Measurements from ENCODE around the gene LIN37.

Gene LIN37

GRCh38 chr19:35780058-35780457 lies 31.7 kb downstream of the LIN37 start:
- no CpG with 5 or more reads among the region's 16 CpGs for WGBS (ENCODE audit: extremely low coverage, insufficient coverage, insufficient read length)
- Histone ChIP-seq H3K4me3 (ENCODE audit: low read depth, low read length) (no peak overlapping the region), H3K36me3 (ENCODE audit: control insufficient read depth in 1 of 2, insufficient read depth in 2 of 2, low read length in 2 of 2) (peaks cover 10 to 13% of the 10 kb centered on the region in 2 experiments), H3K27me3 (ENCODE audit: insufficient read depth, low read length) (no peaks in the 10 kb centered on the region), H3K27ac (ENCODE audit: low read depth, low read length) (no peak overlapping the region), H3K9ac (ENCODE audit: low read length) (no peak overlapping the region), H3K4me2 (ENCODE audit: low read length) (no peak overlapping the region), H2BK12ac (ENCODE audit: low read length) (no peak overlapping the region), H3K4me1 (ENCODE audit: control insufficient read depth in 1 of 2, insufficient read depth in 2 of 2, low read length in 2 of 2) (peaks cover 6 to 17% of the 10 kb centered on the region in 2 experiments), H2AFZ (ENCODE audit: insufficient read depth, low read length, poor library complexity) (no peak overlapping the region), H3K14ac (ENCODE audit: low read length) (no peak overlapping the region), H4K8ac (ENCODE audit: low read depth, low read length) (no peak overlapping the region), H2BK5ac (ENCODE audit: low read depth, low read length, poor library complexity) (no peak overlapping the region), H4K12ac (ENCODE audit: low read depth, low read length) (no peak overlapping the region), H4K91ac (ENCODE audit: low read depth, low read length) (no peak overlapping the region), H3K23ac (ENCODE audit: low read length) (no peak overlapping the region), H3K9me3 (ENCODE audit: insufficient read depth, low read depth, low read length) (peaks cover 3% of the 10 kb centered on the region), H3K79me1 (ENCODE audit: low read length) (peaks cover 3% of the 10 kb centered on the region), H2BK120ac (ENCODE audit: insufficient read depth, low read length, poor library complexity) (no peak overlapping the region), H2AK5ac (ENCODE audit: low read length) (no peak overlapping the region), H3K18ac (ENCODE audit: low read length) (no peak overlapping the region), H3K4ac (ENCODE audit: low read depth, low read length) (no peak overlapping the region), H3K79me2 (ENCODE audit: control insufficient read depth, insufficient read depth, low read length, poor library complexity) (no peaks in the 10 kb centered on the region)
- no peak for DNase-seq

DNA sequence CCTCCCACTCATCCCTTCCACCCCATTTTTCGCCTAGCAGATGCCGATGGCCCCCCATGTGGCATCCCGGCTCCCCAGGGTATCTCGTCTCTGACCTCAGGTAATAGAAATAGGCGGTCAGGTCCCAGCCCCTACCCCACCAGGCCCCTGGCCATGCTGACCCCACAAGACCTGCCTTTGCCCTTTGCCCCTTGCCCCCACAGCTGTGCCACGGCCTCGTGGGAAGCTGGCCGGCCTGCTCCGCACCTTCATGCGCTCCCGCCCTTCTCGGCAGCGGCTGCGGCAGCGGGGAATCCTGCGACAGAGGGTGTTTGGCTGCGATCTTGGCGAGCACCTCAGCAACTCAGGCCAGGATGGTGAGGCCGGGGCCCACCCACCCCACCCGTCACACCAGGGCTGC lies 32.3 kb downstream of the LIN37 start:
- Histone ChIP-seq H3K4me3 (ENCODE audit: low read depth, low read length) (no peak overlapping the region), H3K18ac (ENCODE audit: low read length) (no peak overlapping the region), H2AFZ (ENCODE audit: insufficient read depth, low read length, poor library complexity) (no peak overlapping the region), H3K4ac (ENCODE audit: low read depth, low read length) (no peak overlapping the region), H3K79me2 (ENCODE audit: control insufficient read depth, insufficient read depth, low read length, poor library complexity) (no peaks in the 10 kb centered on the region), H3K23ac (ENCODE audit: low read length) (no peak overlapping the region), H4K91ac (ENCODE audit: low read depth, low read length) (no peak overlapping the region), H4K12ac (ENCODE audit: low read depth, low read length) (no peak overlapping the region), H3K9ac (ENCODE audit: low read length) (no peak overlapping the region), H3K27me3 (ENCODE audit: insufficient read depth, low read length) (no peaks in the 10 kb centered on the region), H4K8ac (ENCODE audit: low read depth, low read length) (no peak overlapping the region), H2AK5ac (ENCODE audit: low read length) (no peak overlapping the region), H3K14ac (ENCODE audit: low read length) (no peak overlapping the region), H3K4me2 (ENCODE audit: low read length) (no peak overlapping the region), H3K79me1 (ENCODE audit: low read length) (peaks cover under 1% of the 10 kb centered on the region), H3K9me3 (ENCODE audit: insufficient read depth, low read depth, low read length) (peaks cover 3% of the 10 kb centered on the region), H2BK5ac (ENCODE audit: low read depth, low read length, poor library complexity) (no peak overlapping the region), H3K36me3 (ENCODE audit: control insufficient read depth in 1 of 2, insufficient read depth in 2 of 2, low read length in 2 of 2) (peaks cover 13 to 14% of the 10 kb centered on the region in 2 experiments), H2BK120ac (ENCODE audit: insufficient read depth, low read length, poor library complexity) (no peak overlapping the region), H2BK12ac (ENCODE audit: low read length) (no peak overlapping the region), H3K4me1 (ENCODE audit: control insufficient read depth in 1 of 2, insufficient read depth in 2 of 2, low read length in 2 of 2) (peaks cover 6 to 17% of the 10 kb centered on the region in 2 experiments), H3K27ac (ENCODE audit: low read depth, low read length) (no peak overlapping the region)
- WGBS (ENCODE audit: extremely low coverage, insufficient coverage, insufficient read length), result no CpG with 5 or more reads among the region's 20 CpGs
- DNase-seq, result no peak

- H3K14ac ChIP-seq (ENCODE audit: low read length), result no peak overlapping the region
- no peak overlapping the region for H4K91ac ChIP-seq (ENCODE audit: low read depth, low read length)
- no peak overlapping the region for H2AK5ac ChIP-seq (ENCODE audit: low read length)
- peaks cover 13 to 14% of the 10 kb centered on the region in 2 experiments for H3K36me3 ChIP-seq (ENCODE audit: control insufficient read depth in 1 of 2, insufficient read depth in 2 of 2, low read length in 2 of 2)
- H2AFZ ChIP-seq (ENCODE audit: insufficient read depth, low read length, poor library complexity), result no peak overlapping the region
- H2BK120ac ChIP-seq (ENCODE audit: insufficient read depth, low read length, poor library complexity), result no peak overlapping the region
- no peak overlapping the region for H3K4me2 ChIP-seq (ENCODE audit: low read length)
- no peak overlapping the region for H4K12ac ChIP-seq (ENCODE audit: low read depth, low read length)
- no peak for DNase-seq
- peaks cover 3% of the 10 kb centered on the region for H3K9me3 ChIP-seq (ENCODE audit: insufficient read depth, low read depth, low read length)
- H4K8ac ChIP-seq (ENCODE audit: low read depth, low read length), result no peak overlapping the region
- no peak overlapping the region for H3K23ac ChIP-seq (ENCODE audit: low read length)
- no peaks in the 10 kb centered on the region for H3K27me3 ChIP-seq (ENCODE audit: insufficient read depth, low read length)
- no peak overlapping the region for H2BK12ac ChIP-seq (ENCODE audit: low read length)
- no peak overlapping the region for H3K4ac ChIP-seq (ENCODE audit: low read depth, low read length)
- no CpG with 5 or more reads among the region's 9 CpGs for WGBS (ENCODE audit: extremely low coverage, insufficient coverage, insufficient read length)
- no peak overlapping the region for H3K4me3 ChIP-seq (ENCODE audit: low read depth, low read length)
- H3K4me1 ChIP-seq (ENCODE audit: control insufficient read depth in 1 of 2, insufficient read depth in 2 of 2, low read length in 2 of 2), result peaks cover 4 to 14% of the 10 kb centered on the region in 2 experiments
- no peak overlapping the region for H3K9ac ChIP-seq (ENCODE audit: low read length)
- no peaks in the 10 kb centered on the region for H3K79me2 ChIP-seq (ENCODE audit: control insufficient read depth, insufficient read depth, low read length, poor library complexity)
- H3K18ac ChIP-seq (ENCODE audit: low read length), result no peak overlapping the region
- no peak overlapping the region for H2BK5ac ChIP-seq (ENCODE audit: low read depth, low read length, poor library complexity)
- no peaks in the 10 kb centered on the region for H3K79me1 ChIP-seq (ENCODE audit: low read length)
- H3K27ac ChIP-seq (ENCODE audit: low read depth, low read length), result no peak overlapping the region
Measured at GRCh38 chr19:35781650-35782049, 33.3 kb downstream of the LIN37 start.

GRCh38 chr19:35782589-35782988 lies 34.2 kb downstream of the LIN37 start:
- Histone ChIP-seq H2BK5ac (ENCODE audit: low read depth, low read length, poor library complexity) (no peak overlapping the region), H2BK120ac (ENCODE audit: insufficient read depth, low read length, poor library complexity) (no peak overlapping the region), H3K4me3 (ENCODE audit: low read depth, low read length) (no peak overlapping the region), H3K23ac (ENCODE audit: low read length) (no peak overlapping the region), H4K91ac (ENCODE audit: low read depth, low read length) (no peak overlapping the region), H3K9ac (ENCODE audit: low read length) (no peak overlapping the region), H3K4me1 (ENCODE audit: control insufficient read depth in 1 of 2, insufficient read depth in 2 of 2, low read length in 2 of 2) (peaks cover 3 to 7% of the 10 kb centered on the region in 2 experiments), H2BK12ac (ENCODE audit: low read length) (no peak overlapping the region), H3K14ac (ENCODE audit: low read length) (no peak overlapping the region), H3K4me2 (ENCODE audit: low read length) (no peak overlapping the region), H3K18ac (ENCODE audit: low read length) (no peak overlapping the region), H4K8ac (ENCODE audit: low read depth, low read length) (no peak overlapping the region), H3K4ac (ENCODE audit: low read depth, low read length) (no peak overlapping the region), H3K27ac (ENCODE audit: low read depth, low read length) (no peak overlapping the region), H3K27me3 (ENCODE audit: insufficient read depth, low read length) (no peaks in the 10 kb centered on the region), H3K9me3 (ENCODE audit: insufficient read depth, low read depth, low read length) (peaks cover 3% of the 10 kb centered on the region), H3K36me3 (ENCODE audit: control insufficient read depth in 1 of 2, insufficient read depth in 2 of 2, low read length in 2 of 2) (peaks cover 14 to 15% of the 10 kb centered on the region in 2 experiments), H2AFZ (ENCODE audit: insufficient read depth, low read length, poor library complexity) (no peak overlapping the region), H4K12ac (ENCODE audit: low read depth, low read length) (no peak overlapping the region), H3K79me1 (ENCODE audit: low read length) (no peaks in the 10 kb centered on the region), H3K79me2 (ENCODE audit: control insufficient read depth, insufficient read depth, low read length, poor library complexity) (no peaks in the 10 kb centered on the region), H2AK5ac (ENCODE audit: low read length) (no peak overlapping the region)
- no CpG with 5 or more reads among the region's 12 CpGs for WGBS (ENCODE audit: extremely low coverage, insufficient coverage, insufficient read length)
- no peak for DNase-seq
